ENCODE data around the gene UBE2O.

Gene UBE2O

DNA sequence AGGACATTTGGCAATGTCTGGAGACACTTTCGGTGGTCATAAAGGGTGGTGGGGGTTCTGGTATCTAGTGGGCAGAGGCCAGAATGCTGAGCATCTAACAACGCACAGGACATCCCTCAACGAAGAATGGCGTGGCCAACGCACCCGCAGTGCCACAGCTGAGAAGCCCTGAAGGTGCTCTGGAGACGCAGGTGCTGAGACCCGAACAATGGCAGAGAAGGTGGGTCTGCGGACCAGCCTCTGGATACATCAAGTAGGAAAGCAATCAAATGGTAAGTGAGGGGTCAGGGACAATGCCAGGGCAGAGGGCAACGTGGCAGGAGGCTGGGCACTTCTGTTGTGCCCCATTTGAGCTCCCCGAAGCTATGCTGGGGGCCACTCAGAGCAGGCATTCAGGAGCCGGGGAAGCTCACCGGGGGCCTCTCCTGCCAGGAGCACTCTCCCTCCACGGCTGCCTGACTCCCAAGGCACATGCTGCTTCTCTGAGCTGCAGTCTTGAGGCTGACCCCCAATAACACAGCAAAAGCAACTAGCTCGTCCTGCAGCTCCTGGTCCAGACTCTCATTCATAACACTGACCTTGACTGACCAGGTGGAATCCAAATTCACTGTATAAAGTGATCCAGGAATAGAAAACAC lies 42.5 kb downstream of the UBE2O start:
- DNase-seq, result no peak

GRCh38 chr17:76408037-76408849 lies 44.7 kb downstream of the UBE2O start:
- DNase-seq, result peak; percentile 68 to 69

DNA sequence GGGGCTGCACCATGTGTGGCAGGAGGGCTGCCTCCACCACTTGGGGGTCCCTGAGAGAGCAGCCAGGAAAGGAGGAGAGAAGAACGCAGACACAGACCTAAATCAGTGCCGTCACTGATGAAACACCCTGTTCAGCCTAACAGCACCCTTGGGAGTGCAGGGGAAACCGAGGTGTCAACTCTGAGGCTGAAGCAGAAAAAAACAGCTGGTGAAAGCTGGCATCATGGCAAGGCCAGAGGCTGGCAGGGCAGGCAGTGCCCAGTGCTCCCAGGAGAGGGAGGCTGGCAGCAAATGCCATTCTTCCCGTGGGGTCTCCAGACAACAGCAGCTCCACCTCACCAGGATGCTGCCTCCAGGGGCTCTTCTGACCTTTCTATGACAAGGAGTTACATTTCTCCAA lies 45.4 kb downstream of the UBE2O start:
- no peak for DNase-seq

DNA sequence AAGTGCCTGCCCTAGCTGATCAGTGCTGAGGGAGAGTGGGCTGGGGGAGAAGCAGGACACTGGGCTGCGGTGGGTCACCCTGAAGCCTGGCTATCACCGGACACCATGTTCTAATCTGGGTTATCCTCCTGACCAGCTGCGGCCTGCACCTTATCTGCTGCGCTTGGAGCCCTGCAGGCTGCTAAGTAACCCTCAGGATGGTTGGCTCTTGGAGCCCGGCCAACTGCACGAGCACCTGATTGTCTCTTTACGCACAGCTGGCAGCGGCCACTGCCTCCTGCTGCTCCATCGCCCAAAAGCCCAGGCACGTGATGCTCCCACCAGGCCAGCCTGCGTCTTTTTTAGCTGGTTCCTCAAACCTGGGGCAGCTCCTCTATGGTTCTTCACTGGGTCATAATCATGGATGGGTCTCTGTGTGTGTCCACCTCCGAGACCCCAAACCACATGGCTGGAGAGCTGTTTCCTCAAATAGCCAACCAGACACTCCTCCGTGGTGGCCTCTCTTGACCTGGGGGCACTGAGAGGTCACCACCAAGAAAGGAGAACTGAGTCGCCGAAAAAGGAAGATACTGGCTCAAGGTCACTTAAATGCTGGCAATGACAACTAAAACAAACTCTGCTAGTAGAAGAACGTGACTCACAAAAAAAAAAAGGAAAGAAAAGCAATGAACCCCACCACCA lies 46.8 kb downstream of the UBE2O start:
- DNase-seq, result no peak

DNA sequence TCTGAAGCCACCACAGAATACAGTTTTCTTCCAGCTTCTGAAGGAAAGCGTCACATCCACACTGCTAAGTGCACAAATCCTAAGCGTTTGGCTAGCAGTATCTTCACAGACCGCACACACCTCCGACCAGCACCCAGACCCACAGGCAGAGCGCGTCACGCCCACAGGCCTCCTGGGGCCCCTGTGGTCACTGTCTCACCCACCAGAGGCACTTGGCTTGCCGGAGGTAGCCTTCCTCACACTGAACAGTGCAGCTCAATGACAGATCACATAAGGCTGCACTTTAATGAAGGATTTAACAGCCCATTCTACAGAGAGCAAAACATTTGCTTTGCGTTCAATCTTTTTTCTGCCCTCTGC lies 47.4 kb downstream of the UBE2O start:
- no peak for DNase-seq

DNA sequence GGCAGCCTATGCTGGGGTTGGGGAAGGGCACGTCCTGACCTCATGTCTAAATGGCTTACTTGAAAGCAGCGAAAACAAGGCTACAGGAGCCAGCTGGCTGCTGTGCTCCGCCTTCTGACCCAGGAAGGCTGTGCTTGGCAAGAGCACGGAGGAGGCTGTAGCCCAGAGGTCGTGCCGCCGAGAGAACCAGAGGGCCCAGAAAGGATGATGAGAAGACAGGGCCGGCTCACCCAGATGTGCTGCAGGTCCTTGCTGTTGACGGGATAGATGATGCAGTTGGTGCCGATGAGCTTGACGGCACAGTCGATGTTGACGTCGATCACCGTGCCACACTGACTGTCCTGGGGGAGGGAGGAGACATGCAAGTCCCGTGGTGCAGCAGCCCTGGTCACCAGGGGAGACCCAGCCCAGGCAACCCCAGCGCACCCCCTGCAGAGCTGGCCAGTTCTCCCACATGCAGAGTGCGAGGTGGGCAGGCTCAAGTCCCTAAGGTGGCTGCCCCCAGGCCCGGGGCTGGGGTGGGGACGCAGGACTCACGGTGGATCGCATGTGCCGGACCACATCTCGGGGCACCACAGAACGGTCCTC lies 47.9 kb downstream of the UBE2O start:
- no peak for DNase-seq

DNA sequence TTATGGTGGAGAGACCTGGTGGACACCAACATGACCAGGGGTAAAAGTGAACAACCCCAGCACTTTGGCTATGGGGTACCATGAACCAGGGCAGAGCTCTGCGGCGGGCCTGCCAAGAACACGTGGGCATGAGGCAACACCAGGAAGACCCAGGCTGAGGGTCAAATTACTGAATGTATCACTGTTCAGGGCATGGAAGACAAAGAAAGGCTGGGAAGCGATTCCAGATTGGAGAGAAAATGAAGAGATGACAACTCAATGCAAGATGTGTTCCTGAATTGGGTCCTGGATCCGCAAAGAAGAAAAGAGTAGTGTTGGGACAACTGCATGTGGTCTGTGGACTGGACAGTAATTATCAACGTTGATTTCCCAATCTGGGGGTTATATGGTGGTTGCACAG lies 48.7 kb downstream of the UBE2O start:
- DNase-seq, result no peak

GRCh38 chr17:76402711-76403110 lies 50.2 kb downstream of the UBE2O start:
- DNase-seq, result no peak

DNA sequence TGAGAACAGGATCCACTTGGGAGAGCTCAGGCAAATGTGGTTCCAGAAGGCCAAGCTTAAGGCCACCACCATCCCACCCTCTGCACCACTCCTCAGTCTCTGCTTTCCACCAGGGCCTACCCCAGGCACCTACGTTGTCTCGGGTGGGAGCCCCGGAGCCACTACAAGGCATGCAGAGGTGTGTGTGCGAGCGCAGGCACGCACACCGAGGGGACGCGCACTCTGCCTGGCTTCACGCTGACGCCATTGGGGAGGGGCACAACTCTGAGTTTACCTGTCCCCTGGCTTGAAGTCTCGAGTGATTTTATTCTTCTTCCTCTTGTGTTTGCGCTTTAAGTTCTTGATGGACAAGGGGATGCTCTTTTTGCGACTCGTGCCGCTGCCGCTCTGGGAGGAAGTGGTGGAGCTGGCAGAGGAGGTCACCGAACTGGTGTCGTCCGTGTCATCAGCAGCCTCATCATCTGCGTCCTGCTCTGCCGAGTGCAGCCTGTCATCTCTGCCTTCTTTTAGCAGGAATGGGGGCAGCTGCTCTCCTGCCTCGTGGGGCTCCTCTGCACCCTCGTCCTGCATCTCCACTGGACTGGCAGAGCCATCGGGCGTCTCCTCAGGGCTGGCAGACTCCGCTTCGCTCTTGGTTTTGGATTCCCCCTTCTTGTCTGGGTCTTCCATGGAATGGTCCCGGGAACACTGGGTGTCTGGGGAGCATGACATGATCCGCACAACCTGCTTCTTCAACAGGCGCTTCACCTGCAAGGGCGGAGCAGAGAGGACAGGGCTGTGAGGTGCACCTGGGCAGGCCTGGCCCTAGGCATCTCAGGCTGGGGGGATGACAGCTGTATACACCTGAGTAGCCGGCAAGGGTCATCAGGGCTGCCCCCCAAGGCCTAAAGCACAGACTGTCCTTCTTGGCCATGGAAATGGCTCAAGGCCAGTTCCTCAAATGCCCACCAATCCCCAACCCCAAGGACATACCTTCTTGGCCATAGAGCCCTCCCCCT lies 53.5 kb downstream of the UBE2O start:
- DNase-seq, result no peak

- no peak for DNase-seq
Measured at GRCh38 chr17:76398523-76399174, 54.3 kb downstream of the UBE2O start.

DNA sequence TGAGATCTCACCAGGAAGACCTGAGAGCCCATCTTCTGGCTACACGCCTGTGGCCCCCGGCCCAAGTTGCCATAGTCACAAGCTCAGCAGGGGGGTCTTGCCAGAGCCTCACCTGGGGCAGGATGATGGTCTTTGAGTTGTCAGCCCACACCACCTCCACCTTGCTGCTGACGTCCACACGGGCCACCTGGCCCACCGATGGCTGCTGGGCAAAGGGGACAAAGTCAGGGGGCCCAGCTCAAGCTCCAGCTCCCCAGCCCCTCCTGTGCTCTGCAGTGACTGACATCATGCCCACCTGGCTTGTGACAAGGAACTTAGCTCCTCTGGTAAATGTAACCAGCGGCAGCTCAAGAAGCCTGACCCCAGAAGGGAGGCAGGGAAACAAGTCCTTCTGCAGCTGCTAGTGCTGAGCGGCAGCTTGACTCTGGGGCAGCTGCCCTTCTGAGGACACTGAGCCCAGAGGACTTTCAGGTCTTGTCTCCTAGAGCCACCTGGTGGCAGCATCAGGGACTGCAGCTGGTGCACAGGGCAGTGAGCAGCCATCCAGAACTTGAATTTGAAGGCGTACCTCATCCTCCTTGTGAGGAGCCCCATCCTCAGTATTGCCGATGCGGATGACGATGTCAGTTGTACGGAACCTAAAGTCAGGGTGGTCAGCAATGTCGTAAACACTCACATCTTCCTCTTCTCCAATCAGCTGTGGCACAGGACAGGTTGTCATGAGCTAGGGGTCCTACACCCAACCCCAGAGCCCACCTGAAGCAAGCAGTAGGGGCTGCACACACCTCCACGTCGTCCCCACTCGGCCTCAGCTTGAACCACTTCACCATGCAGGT lies 55.0 kb downstream of the UBE2O start:
- peak; percentile 85 to 92 for DNase-seq

GRCh38 chr17:76397184-76397583 lies 55.8 kb downstream of the UBE2O start:
- no peak for DNase-seq

DNA sequence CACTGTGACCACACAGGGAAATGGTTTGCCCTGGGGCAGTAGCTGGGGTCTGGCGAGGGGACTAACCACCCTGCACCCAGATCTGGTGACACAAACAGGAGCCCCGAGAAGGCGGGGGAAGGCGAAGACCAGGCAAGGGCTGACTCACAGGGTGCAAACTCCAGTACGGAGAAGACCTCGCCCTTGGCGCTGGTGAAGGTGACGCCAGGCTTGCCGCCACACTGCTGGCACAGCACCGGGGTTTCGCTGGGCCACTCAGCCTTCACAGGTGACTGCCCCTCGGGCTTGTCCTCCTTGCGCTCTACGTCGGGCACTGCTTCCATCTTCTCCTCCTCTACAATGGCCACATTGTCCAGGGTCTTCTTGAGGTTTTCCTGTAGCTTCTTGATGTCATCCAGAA lies 57.0 kb downstream of the UBE2O start:
- DNase-seq, result no peak

- no peak for DNase-seq
Measured at GRCh38 chr17:76394166-76394565, 58.8 kb downstream of the UBE2O start.

DNA sequence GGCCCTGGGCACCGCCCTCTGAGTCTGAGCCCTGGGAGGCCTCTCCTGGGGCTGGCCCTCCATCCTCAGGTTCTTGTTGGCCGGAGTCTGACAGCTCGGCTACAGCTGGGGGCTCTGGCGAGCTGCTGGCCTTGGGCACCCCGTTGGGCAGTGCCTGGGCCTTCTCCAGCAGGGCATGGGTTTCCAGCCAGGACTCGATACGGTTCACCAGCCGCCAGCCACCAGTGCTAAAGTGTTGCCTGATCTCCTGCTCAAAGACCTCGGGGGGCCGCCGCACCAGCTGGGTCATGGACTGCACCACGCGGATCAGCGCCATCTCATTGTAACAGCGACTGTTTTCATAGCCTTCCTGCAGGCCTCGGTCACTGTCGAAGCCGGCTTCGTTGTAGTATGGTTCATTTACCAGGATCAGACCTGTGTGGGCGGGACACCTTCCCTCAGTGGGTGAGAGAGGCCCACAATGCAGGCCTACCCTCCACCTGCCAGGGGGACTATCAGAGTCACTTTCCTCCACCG lies 61.7 kb downstream of the UBE2O start:
- DNase-seq, result no peak

GRCh38 chr17:76390003-76390421 lies 62.9 kb downstream of the UBE2O start:
- DNase-seq, result no peak

DNA sequence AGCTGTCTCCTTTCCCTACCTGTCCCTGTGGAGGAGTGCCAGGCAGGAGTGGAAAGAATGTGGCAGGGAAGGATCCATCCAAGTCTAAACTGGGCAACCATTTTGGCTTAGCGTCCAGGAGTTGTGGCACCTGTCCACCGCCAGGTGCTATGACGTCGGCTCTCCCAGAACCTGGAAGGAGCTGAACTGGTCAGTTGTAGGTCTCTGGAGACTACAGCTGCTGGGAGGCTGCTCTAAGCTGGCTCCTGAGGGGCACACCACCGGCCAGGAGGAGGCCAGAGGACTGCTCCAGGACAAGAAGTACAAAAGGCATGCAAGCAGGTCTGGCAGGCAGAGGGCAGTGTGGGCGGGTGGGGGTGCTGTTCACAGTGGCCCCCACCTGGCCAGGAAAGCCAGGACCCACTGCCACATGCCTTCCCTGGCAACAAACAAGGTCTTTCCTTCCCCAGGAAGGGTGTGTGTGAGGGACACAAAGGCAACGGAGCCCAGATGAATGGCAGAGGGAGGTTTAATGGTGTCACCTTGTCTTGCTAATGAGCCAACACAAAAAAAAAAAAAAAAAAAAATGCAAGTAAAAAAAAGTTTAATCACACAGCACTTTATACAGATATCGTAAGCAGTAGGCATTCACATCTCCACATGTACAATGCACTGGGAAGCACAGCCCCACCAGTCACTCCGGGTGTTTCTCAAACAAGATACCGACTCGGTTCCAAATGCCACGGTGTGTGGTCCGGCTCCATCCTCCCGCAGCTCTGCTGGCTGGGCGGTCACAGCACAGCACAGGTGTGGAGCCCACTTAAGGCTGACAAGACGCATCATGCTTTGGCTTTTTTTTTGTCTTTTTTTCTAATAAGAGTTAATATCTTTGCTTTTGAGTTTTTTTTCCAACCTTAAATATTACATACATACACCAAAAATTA lies 63.7 kb downstream of the UBE2O start:
- no peak for DNase-seq

- no peak for DNase-seq
Measured at GRCh38 chr17:76386966-76387765, 65.8 kb downstream of the UBE2O start.

Measured in stimulated activated CD4-positive, alpha-beta T cell treated with anti-CD3 and anti-CD28 coated beads, Interleukin-2, amount 100 ng/mL, for 48 hours (primary cell).